CD4-positive, alpha-beta T cell treated with Interleukin-6 at 100 ng/mL for 8 hours (primary cell): ENCODE results near the gene MEAF6.
A peak's percentile ranks its signal among the peaks of the same experiment; 100 is the strongest.
"Not testable (repeated sequence)": the region's sequence is repeated elsewhere in the genome, so short reads cannot be mapped to it uniquely, and the experiment has no call there.

Experiments
- DNase-seq: peaks from one replicate; pipeline ENCODE4 v3.0.0-alpha.2; 2020; ENCODE audit warnings: mixed read lengths, low spot score

Gene MEAF6

GRCh38 chr1:37514350-37515184 lies at the start of gene MEAF6:
Gene MEAF6 (minus strand): TSS chr1:37514766. CDS start chr1:37514746, 20 bp downstream.
- DNase-seq: peak; percentile 78

- DNase-seq: no peak
These were observed 48.4 kb upstream of the MEAF6 start for GRCh38 chr1:37562984-37563383.

GRCh38 chr1:37561133-37562132 lies 46.9 kb upstream of the MEAF6 start:
- DNase-seq: peak; percentile 7

- DNase-seq: no peak
These were observed 46.0 kb upstream of the MEAF6 start for GRCh38 chr1:37560401-37561132.

- not testable (repeated sequence) for DNase-seq
These were observed 45.4 kb upstream of the MEAF6 start for GRCh38 chr1:37559957-37560379.

- DNase-seq: no peak
These were observed 44.5 kb upstream of the MEAF6 start for GRCh38 chr1:37559080-37559479.

GRCh38 chr1:37558411-37558810 lies 43.8 kb upstream of the MEAF6 start:
- no peak for DNase-seq

- no peak for DNase-seq
These were observed 42.8 kb upstream of the MEAF6 start for GRCh38 chr1:37557402-37557801.

- no peak for DNase-seq
These were observed 42.2 kb upstream of the MEAF6 start, which contains the start of gene DNALI1 for GRCh38 chr1:37556712-37557196. Gene DNALI1 (plus strand): TSS chr1:37556940. CDS start chr1:37556995, 55 bp downstream.

GRCh38 chr1:37553927-37554808 lies 39.6 kb upstream of the MEAF6 start, which contains the start of gene SNIP1:
Gene SNIP1 (minus strand): TSS chr1:37554293. CDS start chr1:37554229, 64 bp downstream.
- DNase-seq: peak; percentile 92

- DNase-seq: no peak
These were observed 39.0 kb upstream of the MEAF6 start for GRCh38 chr1:37553598-37553926.

GRCh38 chr1:37549341-37549740 lies 34.8 kb upstream of the MEAF6 start:
- DNase-seq: no peak

- no peak for DNase-seq
These were observed 30.5 kb upstream of the MEAF6 start for GRCh38 chr1:37545019-37545418.

GRCh38 chr1:37544530-37544929 lies 30.0 kb upstream of the MEAF6 start:
- DNase-seq: no peak

GRCh38 chr1:37540036-37540785 lies 25.6 kb upstream of the MEAF6 start:
- DNase-seq: no peak

GRCh38 chr1:37539154-37539553 lies 24.6 kb upstream of the MEAF6 start:
- DNase-seq: not testable (repeated sequence)

GRCh38 chr1:37537378-37537777 lies 22.8 kb upstream of the MEAF6 start:
- no peak for DNase-seq

GRCh38 chr1:37533317-37534093 lies 18.9 kb upstream of the MEAF6 start:
- DNase-seq: no peak
